NCI-H69 (cell line): ENCODE data around the gene BANF1.
"Not testable (repeated sequence)": the region's sequence is repeated elsewhere in the genome, so short reads cannot be mapped to it uniquely, and the experiment has no call there.

ENCODE experiments used
- DNase-seq: peaks from one replicate; lab custom pipeline; 2025; lab: John Stamatoyannopoulos, UW

Gene BANF1

GRCh38 chr11:65978391-65979238 is 23.7 kb upstream of the BANF1 start:
- no peak for DNase-seq

GRCh38 chr11:65979261-65979759 is 23.0 kb upstream of the BANF1 start:
- DNase-seq = no peak

- DNase-seq = no peak
These were observed 21.1 kb upstream of the BANF1 start for GRCh38 chr11:65981101-65981740.

GRCh38 chr11:65981972-65982823 is 20.1 kb upstream of the BANF1 start:
- DNase-seq = no peak

- DNase-seq = no peak
These were observed 19.3 kb upstream of the BANF1 start for GRCh38 chr11:65982824-65983588.

- DNase-seq = no peak
These were observed 18.7 kb upstream of the BANF1 start for GRCh38 chr11:65983589-65983987.

- no peak for DNase-seq
These were observed 15.0 kb upstream of the BANF1 start for GRCh38 chr11:65987336-65987735.

- DNase-seq = peak; percentile 93
These were observed 13.3 kb upstream of the BANF1 start for GRCh38 chr11:65988791-65989592.

- DNase-seq = no peak
These were observed 10.2 kb upstream of the BANF1 start for GRCh38 chr11:65992056-65992455.

- DNase-seq = no peak
These were observed 5.0 kb upstream of the BANF1 start for GRCh38 chr11:65997286-65997685.

GRCh38 chr11:66002648-66003225 is 434 bp downstream of the BANF1 start:
- DNase-seq = peak; percentile 86

GRCh38 chr11:66003291-66003690 is 988 bp downstream of the BANF1 start:
- DNase-seq = peak; percentile 15

GRCh38 chr11:66004186-66004585 is 1.9 kb downstream of the BANF1 start:
- DNase-seq = no peak

- DNase-seq = no peak
These were observed 4.0 kb downstream of the BANF1 start for GRCh38 chr11:66006134-66006890.

GRCh38 chr11:66006891-66007176 is 4.5 kb downstream of the BANF1 start:
- DNase-seq = no peak

GRCh38 chr11:66007201-66007634 is 4.9 kb downstream of the BANF1 start:
- DNase-seq = no peak

- no peak for DNase-seq
These were observed 5.8 kb downstream of the BANF1 start for GRCh38 chr11:66008095-66008467.

- peak; percentile 41 for DNase-seq
These were observed 6.3 kb downstream of the BANF1 start for GRCh38 chr11:66008468-66009101.

- not testable (repeated sequence) for DNase-seq
These were observed 7.7 kb downstream of the BANF1 start for GRCh38 chr11:66010036-66010435.
